ENCODE measurements around the gene OAS3. TPM values are rescaled to one million over a fixed set of nuclear protein-coding genes. Genes with fewer than 3 reads are reported as not detected.

Gene OAS3
- total and polyA plus RNA-seq, 2 experiments from 2014 or later = 0.22 to 0.35 TPM

DNA sequence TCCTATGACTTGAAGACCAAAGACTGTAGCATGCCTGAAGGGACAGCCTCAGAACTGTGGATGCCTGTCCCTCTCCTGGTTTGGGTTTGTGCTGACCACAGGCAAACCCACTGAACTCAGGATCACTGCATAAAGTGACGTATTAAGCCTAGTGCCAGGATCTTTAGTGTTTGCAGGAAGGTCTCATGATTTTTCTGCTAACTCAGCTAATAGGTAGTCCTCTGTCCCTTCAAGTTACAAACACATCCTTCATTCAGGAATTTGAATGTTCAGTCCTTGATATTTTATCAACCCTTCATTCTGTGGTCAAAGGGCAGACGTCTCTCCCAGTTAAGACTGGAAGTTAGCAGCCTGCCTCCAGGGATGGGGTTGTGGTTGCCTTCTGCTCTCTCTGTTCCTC lies 10.3 kb upstream of the OAS3 start:
- 39 to 52% methylated on average over 2 of the region's 2 CpGs for WGBS, 2 experiments (ENCODE audit: low coverage in 1 of 2, low lambda C conversion rate in 2 of 2, missing lambda C conversion rate in 2 of 2)
- H3K9ac ChIP-seq = no peak overlapping the region
- in situ Hi-C loops (cut with MboI) = no loop called here
- no peak for DNase-seq
- H3K27ac ChIP-seq = no peak overlapping the region
- no peak overlapping the region for H2AFZ ChIP-seq
- H3K9me2 ChIP-seq (ENCODE audit: insufficient read depth) = no peaks in the 10 kb centered on the region
- H3K4me3 ChIP-seq = no peak overlapping the region
- H4K20me1 ChIP-seq (ENCODE audit: insufficient read depth) = no peaks in the 10 kb centered on the region
- H3K27me3 ChIP-seq (replicated peaks; ENCODE audit: insufficient read depth) = peaks cover 8% of the 10 kb centered on the region
- no peaks in the 10 kb centered on the region for H3K9me3 ChIP-seq (ENCODE audit: low read depth)
- H3F3A ChIP-seq (ENCODE audit: insufficient read depth) = no peaks in the 10 kb centered on the region
- TF ChIP-seq EZH2 (IDR thresholded peaks at IDR 0.05; ENCODE audit: insufficient read depth, poor library complexity, severe bottlenecking) (no peak), EZH2phosphoT487 (IDR thresholded peaks at IDR 0.05; ENCODE audit: insufficient read depth, low read depth) (no peak)
- H3K36me3 ChIP-seq (ENCODE audit: low read depth) = no peaks in the 10 kb centered on the region
- H3K4me1 ChIP-seq (ENCODE audit: insufficient read depth) = no peaks in the 10 kb centered on the region
- no peak overlapping the region for H3K4me2 ChIP-seq (ENCODE audit: unreplicated experiment)
- no peaks in the 10 kb centered on the region for H3K79me2 ChIP-seq (ENCODE audit: insufficient read depth)

GRCh38 chr12:112928978-112929377 lies 9.3 kb upstream of the OAS3 start:
- Histone ChIP-seq H3K27ac (no peak overlapping the region), H2AFZ (no peak overlapping the region), H4K20me1 (ENCODE audit: insufficient read depth) (no peaks in the 10 kb centered on the region), H3K9ac (no peak overlapping the region), H3K79me2 (ENCODE audit: insufficient read depth) (no peaks in the 10 kb centered on the region), H3K4me3 (no peak overlapping the region), H3K27me3 (replicated peaks; ENCODE audit: insufficient read depth) (peaks cover 6% of the 10 kb centered on the region), H3K4me2 (ENCODE audit: unreplicated experiment) (no peak overlapping the region), H3K9me3 (ENCODE audit: low read depth) (no peaks in the 10 kb centered on the region), H3K36me3 (ENCODE audit: low read depth) (no peaks in the 10 kb centered on the region), H3K9me2 (ENCODE audit: insufficient read depth) (no peaks in the 10 kb centered on the region), H3K4me1 (ENCODE audit: insufficient read depth) (no peaks in the 10 kb centered on the region), H3F3A (ENCODE audit: insufficient read depth) (no peaks in the 10 kb centered on the region)
- in situ Hi-C loops (cut with MboI) = no loop called here
- 0% methylated on average over 1 of the region's 1 CpG for WGBS, 2 experiments (ENCODE audit: low coverage in 1 of 2, low lambda C conversion rate in 2 of 2, missing lambda C conversion rate in 2 of 2)
- DNase-seq = no peak
- TF ChIP-seq EZH2phosphoT487 (IDR thresholded peaks at IDR 0.05; ENCODE audit: insufficient read depth, low read depth) = no peak
- no peak for TF ChIP-seq EZH2 (IDR thresholded peaks at IDR 0.05; ENCODE audit: insufficient read depth, poor library complexity, severe bottlenecking)

DNA sequence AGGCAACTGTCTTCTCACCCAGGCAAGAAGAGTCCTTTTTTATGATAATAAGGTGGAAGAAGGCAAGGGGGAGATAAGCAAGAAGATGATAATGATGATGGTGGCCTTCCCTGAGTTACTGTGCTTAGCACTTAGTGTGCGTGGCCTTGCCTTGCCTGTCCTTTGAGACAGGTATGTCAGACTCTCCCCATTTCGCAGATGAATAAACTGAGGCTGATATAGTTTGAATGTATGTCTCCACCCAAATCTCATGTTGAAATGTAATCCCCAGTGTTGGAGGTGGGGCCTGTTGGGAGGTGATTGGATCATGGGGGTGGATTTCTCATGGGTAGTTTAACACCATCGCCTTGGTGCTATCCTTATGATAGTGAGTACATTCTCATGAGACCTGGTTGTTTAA lies 8.6 kb upstream of the OAS3 start:
- H3K4me2 ChIP-seq (ENCODE audit: unreplicated experiment) = no peak overlapping the region
- TF ChIP-seq EZH2phosphoT487 (IDR thresholded peaks at IDR 0.05; ENCODE audit: insufficient read depth, low read depth) (no peak), EZH2 (IDR thresholded peaks at IDR 0.05; ENCODE audit: insufficient read depth, poor library complexity, severe bottlenecking) (no peak)
- no peak overlapping the region for H3K4me3 ChIP-seq
- H2AFZ ChIP-seq = no peak overlapping the region
- H3K79me2 ChIP-seq (ENCODE audit: insufficient read depth) = no peaks in the 10 kb centered on the region
- in situ Hi-C loops (cut with MboI) = no loop called here
- DNase-seq = no peak
- no peaks in the 10 kb centered on the region for H3K36me3 ChIP-seq (ENCODE audit: low read depth)
- no peak overlapping the region for H3K9ac ChIP-seq
- H4K20me1 ChIP-seq (ENCODE audit: insufficient read depth) = no peaks in the 10 kb centered on the region
- WGBS, 2 experiments (ENCODE audit: low coverage in 1 of 2, low lambda C conversion rate in 2 of 2, missing lambda C conversion rate in 2 of 2) = 55 to 63% methylated on average over 3 of the region's 3 CpGs
- H3K4me1 ChIP-seq (ENCODE audit: insufficient read depth) = no peaks in the 10 kb centered on the region
- H3K27ac ChIP-seq = no peak overlapping the region
- peaks cover 3% of the 10 kb centered on the region for H3K27me3 ChIP-seq (replicated peaks; ENCODE audit: insufficient read depth)
- no peaks in the 10 kb centered on the region for H3K9me2 ChIP-seq (ENCODE audit: insufficient read depth)
- H3F3A ChIP-seq (ENCODE audit: insufficient read depth) = no peaks in the 10 kb centered on the region
- no peaks in the 10 kb centered on the region for H3K9me3 ChIP-seq (ENCODE audit: low read depth)

DNA sequence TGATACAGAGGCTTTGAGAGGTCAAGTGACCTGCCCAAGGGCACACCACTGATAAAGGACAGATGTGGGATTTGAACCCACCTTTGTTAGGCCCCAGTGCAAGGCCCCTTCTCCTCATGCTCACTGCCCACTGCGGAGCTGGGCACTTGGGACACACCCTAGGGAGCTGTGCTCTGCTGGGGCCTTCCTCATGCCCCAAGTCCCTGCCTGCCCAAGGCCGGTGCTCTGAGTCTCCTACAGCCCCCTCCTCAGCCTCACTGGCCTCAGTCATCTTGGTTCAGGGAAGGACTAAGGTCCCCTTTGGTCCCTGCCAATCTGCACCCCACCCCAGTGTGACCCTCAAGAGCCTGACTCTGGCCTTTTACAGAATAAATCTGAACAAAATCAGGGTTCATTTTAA lies 7.9 kb upstream of the OAS3 start:
- Histone ChIP-seq H3K4me1 (ENCODE audit: insufficient read depth) (no peaks in the 10 kb centered on the region), H3K9me3 (ENCODE audit: low read depth) (no peaks in the 10 kb centered on the region), H3F3A (ENCODE audit: insufficient read depth) (no peaks in the 10 kb centered on the region), H3K36me3 (ENCODE audit: low read depth) (no peaks in the 10 kb centered on the region), H3K27ac (no peak overlapping the region), H3K9ac (no peak overlapping the region), H3K4me2 (ENCODE audit: unreplicated experiment) (no peak overlapping the region), H3K27me3 (replicated peaks; ENCODE audit: insufficient read depth) (no peaks in the 10 kb centered on the region; the same call in 1 of the 2 replicates), H3K9me2 (ENCODE audit: insufficient read depth) (no peaks in the 10 kb centered on the region), H4K20me1 (ENCODE audit: insufficient read depth) (no peaks in the 10 kb centered on the region), H3K4me3 (no peak overlapping the region), H2AFZ (no peak overlapping the region), H3K79me2 (ENCODE audit: insufficient read depth) (no peaks in the 10 kb centered on the region)
- no peak for DNase-seq
- TF ChIP-seq EZH2 (IDR thresholded peaks at IDR 0.05; ENCODE audit: insufficient read depth, poor library complexity, severe bottlenecking) = no peak
- no peak for TF ChIP-seq EZH2phosphoT487 (IDR thresholded peaks at IDR 0.05; ENCODE audit: insufficient read depth, low read depth)
- in situ Hi-C loops (cut with MboI) = no loop called here
- 64 to 69% methylated on average over 2 of the region's 2 CpGs for WGBS, 2 experiments (ENCODE audit: low coverage in 1 of 2, low lambda C conversion rate in 2 of 2, missing lambda C conversion rate in 2 of 2)

Measured in GM23248 (cell line).